SK-N-MC (cell line): ENCODE data around the gene COL27A1.
"Not testable (repeated sequence)": the region's sequence is repeated elsewhere in the genome, so short reads cannot be mapped to it uniquely, and the experiment has no call there.

Source experiments
- DNase-seq: peaks from one replicate; pipeline ENCODE4 v3.0.0-alpha.2; 2011; ENCODE audit warnings: low read depth, low spot score
- H3K27ac ChIP-seq: fragments of 200-600 bp; sonication (generic); 2 replicates; pipeline ENCODE4 v1.5.1; 2016; ENCODE audit warnings: mixed run types
- H3K36me3 ChIP-seq: fragments of 200-600 bp; sonication (generic); 2 replicates; pipeline ENCODE4 v1.6.1; 2017; ENCODE audit warnings: antibody characterized with exemption, low read length, mixed read lengths; ENCODE audit not compliant: insufficient read depth
- H3K4me3 ChIP-seq: fragments of 200-600 bp; sonication (generic); 2 replicates; pipeline ENCODE4 v1.5.1; 2016
- H3K9ac ChIP-seq: fragments of 200-600 bp; sonication (generic); 2 replicates; pipeline ENCODE4 v1.8.0; 2017; ENCODE audit warnings: mixed run types, mixed read lengths; ENCODE audit not compliant: insufficient read length
- H3K9me3 ChIP-seq: fragments of 200-600 bp; sonication (generic); 2 replicates; pipeline ENCODE4 v1.6.1; 2017; ENCODE audit warnings: low read depth, mild to moderate bottlenecking, antibody characterized with exemption, low read length, moderate library complexity, mixed read lengths
- EZH2 ChIP-seq: fragments of 200-600 bp; sonication (generic); IDR thresholded peaks from one replicate; pipeline ENCODE4 v1.6.1; 2017; ENCODE audit warnings: antibody characterized with exemption
- FOXP2 ChIP-seq: optimal IDR thresholded peaks from 2 replicates; pipeline ENCODE3; 2011; ENCODE audit warnings: mild to moderate bottlenecking, moderate library complexity; ENCODE audit not compliant: insufficient read depth; ENCODE audit errors: extremely low read length, control extremely low read depth
- POLR2AphosphoS5 ChIP-seq: IDR thresholded peaks from 2 replicates; pipeline ENCODE4 v1.6.1; 2012; ENCODE audit warnings: mild to moderate bottlenecking, low read depth, low read length, borderline replicate concordance

Gene COL27A1

DNA sequence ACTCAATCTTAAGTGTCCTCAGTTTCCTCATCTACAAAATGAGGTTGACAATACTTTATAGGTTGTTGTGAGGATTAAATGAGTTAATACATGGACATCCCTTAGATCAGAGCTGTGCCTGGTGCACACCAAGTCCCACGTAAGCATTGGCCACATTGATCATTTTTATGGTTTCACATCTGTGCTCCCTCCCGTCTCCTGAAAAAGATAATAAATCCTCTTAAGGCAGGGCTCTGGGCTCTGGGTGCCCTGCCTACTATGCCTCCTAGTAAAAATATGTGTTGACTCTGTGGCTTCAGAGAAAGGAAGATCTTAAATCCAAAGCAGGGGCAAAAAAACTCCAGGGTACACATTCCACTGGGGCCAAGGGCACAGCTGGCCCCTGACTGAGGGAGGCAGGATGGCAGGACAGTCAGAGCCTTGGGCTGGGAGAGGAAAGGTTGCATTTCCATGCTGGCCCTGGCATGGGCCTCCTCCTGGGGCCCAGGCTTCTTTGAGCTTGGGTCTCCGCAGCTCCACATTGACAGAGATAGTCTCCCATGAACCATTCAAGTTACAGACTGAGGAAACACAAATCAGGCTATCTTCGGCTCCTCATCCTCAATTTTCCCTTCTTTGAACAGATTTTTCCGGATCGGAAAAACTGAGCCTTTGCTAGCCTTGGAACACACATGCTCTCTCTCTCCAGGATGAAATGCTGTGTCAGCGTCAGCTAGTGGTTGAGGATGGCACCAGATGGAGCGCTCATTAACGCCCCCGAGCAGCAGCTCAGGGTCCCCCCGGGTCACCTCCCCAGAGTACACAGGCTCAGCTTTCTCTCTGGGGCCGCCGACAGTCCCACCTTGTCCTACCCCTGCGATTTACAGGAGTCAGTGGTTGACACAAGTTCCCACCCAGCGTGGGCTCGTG, 33.9 kb upstream of the COL27A1 start:
- Histone ChIP-seq H3K9me3 (no peaks in the 10 kb centered on the region), H3K9ac (peak overlapping the region; percentile 12), H3K36me3 (no peaks in the 10 kb centered on the region), H3K4me3 (no peak overlapping the region), H3K27ac (no peak overlapping the region)
- TF ChIP-seq EZH2 (no peak), POLR2AphosphoS5 (no peak), FOXP2 (no peak)
- no peak for DNase-seq

DNA sequence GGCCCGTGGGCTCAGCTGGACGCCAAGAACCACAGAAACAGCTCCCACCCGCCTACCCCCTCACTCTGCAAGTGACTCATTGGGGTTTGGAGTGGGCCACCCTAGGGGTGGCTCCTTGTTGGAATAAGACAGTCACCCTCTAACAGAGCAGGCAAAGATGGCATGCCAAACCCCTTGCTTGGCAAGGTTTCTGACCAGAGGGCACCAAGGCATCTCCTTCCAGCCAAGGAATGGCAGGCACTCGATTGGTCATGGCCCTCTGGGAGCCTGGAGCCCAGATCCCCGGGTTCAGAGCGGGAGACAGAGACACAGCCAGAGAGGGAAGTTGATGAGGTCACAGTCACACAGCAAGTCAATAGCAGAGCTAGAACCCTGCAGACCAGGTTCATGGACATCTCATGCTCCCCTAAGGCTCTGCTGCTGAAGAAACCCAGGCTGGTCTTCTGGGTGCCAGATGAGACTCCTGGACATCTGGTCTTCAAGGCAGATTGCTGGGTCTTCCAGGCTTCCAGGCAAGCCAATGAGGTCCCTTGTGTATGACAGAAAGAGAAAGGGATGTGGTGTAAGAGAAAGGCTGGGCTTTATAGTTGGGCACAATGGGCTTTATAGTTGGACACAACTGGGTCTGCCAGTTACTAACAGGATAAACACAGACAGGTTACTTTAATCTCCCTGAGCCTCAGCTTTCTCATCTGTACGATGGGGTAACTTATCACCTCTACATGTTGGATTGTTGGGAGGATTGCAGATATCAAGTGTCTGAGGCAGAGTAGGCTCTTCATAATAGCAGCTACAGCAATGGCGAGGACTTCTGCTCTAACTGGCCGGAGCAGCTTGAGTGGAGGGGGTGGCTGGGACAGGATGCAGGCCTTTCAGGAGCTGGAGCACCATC, 33.0 kb upstream of the COL27A1 start:
- no peak overlapping the region for H3K9ac ChIP-seq
- H3K36me3 ChIP-seq: no peaks in the 10 kb centered on the region
- DNase-seq: no peak
- no peak overlapping the region for H3K4me3 ChIP-seq
- H3K27ac ChIP-seq: no peak overlapping the region
- TF ChIP-seq EZH2: no peak
- TF ChIP-seq FOXP2: no peak
- no peak for TF ChIP-seq POLR2AphosphoS5
- no peaks in the 10 kb centered on the region for H3K9me3 ChIP-seq

GRCh38 chr9:114123031-114123977, 32.0 kb upstream of the COL27A1 start:
- no peak overlapping the region for H3K9ac ChIP-seq
- no peak for DNase-seq
- H3K9me3 ChIP-seq: no peaks in the 10 kb centered on the region
- no peak for TF ChIP-seq FOXP2
- TF ChIP-seq POLR2AphosphoS5: no peak
- TF ChIP-seq EZH2: no peak
- H3K27ac ChIP-seq: no peak overlapping the region
- no peak overlapping the region for H3K4me3 ChIP-seq
- H3K36me3 ChIP-seq: no peaks in the 10 kb centered on the region

- H3K27ac ChIP-seq: no peak overlapping the region
- no peak for DNase-seq
- no peak overlapping the region for H3K9ac ChIP-seq
These were observed 31.2 kb upstream of the COL27A1 start for GRCh38 chr9:114124138-114124537.

DNA sequence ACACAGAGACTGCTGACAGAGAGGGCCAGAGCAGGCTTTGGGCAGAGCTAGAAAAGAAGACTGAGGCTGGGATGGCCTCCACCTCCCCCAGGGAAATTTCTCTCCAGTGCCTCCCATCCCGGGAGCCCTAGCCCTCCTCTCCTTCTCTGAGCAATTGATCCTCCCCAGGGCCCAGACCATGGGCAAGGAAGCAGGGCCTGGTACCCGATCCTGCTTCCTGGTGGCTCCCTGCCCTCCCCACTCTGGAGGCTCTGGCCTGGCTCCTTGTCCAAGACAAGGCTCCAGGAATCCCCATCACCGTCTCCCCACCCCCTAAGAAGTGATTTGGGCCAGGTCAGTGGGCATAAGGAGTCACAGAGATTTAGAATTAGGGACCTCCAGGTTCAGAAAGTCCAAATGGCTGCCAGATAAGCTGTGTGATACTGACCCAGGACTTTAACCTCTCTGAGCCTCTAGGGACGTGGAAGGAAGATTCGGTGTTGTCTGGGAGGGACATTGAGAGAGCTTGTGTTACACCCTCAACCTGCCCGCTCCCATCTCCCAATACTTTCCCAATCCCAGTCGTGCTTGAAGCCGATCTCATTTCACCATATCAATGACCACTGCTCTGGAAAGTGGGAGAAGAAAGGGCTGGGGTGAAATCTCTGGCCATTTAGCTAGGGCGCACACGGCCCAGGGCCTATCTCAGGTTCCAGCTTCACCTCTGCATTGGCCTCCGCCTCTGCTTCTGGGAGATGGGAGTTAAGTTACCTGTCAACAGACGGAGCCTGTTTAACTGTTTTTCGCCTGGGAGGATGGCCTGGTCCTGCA, 30.5 kb upstream of the COL27A1 start:
- H3K27ac ChIP-seq: no peak overlapping the region
- no peaks in the 10 kb centered on the region for H3K9me3 ChIP-seq
- no peaks in the 10 kb centered on the region for H3K36me3 ChIP-seq
- no peak overlapping the region for H3K4me3 ChIP-seq
- DNase-seq: no peak
- H3K9ac ChIP-seq: no peak overlapping the region
- TF ChIP-seq EZH2 (no peak), FOXP2 (no peak), POLR2AphosphoS5 (no peak)

More at GRCh38 chr9:114124138-114124537, 31.2 kb upstream of the COL27A1 start:
- no peaks in the 10 kb centered on the region for H3K9me3 ChIP-seq
- H3K36me3 ChIP-seq: no peaks in the 10 kb centered on the region
- TF ChIP-seq FOXP2: no peak
- TF ChIP-seq POLR2AphosphoS5: no peak
- TF ChIP-seq EZH2: no peak
- no peak overlapping the region for H3K4me3 ChIP-seq

DNA sequence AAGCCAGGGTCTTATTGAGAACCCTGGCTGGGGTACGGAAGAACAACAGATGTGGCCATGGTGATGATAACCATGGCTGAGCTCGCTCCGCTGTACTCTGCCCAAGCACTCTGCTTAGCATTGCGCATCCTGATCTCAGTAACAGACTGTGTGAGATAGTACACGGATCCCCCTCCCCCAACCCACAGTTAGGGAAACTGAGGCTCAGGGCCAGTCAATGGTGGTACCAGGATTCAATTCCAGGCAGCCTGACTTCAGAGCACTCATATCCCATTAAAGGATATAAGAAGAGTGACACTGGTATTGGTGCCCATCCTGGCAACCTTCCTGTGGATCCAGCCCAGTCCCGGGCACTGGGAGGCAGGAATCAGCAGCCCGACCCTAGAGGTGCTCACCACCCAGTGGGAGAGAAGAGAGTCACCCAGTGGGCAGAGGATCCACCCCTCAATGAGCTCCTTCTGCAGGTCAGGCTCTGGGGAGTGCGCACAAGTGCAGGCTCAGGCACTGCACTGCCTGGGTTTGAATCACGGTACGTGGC, 29.8 kb upstream of the COL27A1 start:
- no peak overlapping the region for H3K9ac ChIP-seq
- no peak for DNase-seq
- no peaks in the 10 kb centered on the region for H3K36me3 ChIP-seq
- H3K4me3 ChIP-seq: no peak overlapping the region
- no peak overlapping the region for H3K27ac ChIP-seq
- no peaks in the 10 kb centered on the region for H3K9me3 ChIP-seq
- TF ChIP-seq EZH2: no peak
- no peak for TF ChIP-seq FOXP2
- no peak for TF ChIP-seq POLR2AphosphoS5

- no peak overlapping the region for H3K27ac ChIP-seq
- H3K4me3 ChIP-seq: no peak overlapping the region
- no peak for DNase-seq
- H3K36me3 ChIP-seq: no peaks in the 10 kb centered on the region
- no peak overlapping the region for H3K9ac ChIP-seq
- TF ChIP-seq FOXP2: no peak
- TF ChIP-seq EZH2: no peak
- no peak for TF ChIP-seq POLR2AphosphoS5
- H3K9me3 ChIP-seq: no peaks in the 10 kb centered on the region
These were observed 28.9 kb upstream of the COL27A1 start for GRCh38 chr9:114126247-114127060.

DNA sequence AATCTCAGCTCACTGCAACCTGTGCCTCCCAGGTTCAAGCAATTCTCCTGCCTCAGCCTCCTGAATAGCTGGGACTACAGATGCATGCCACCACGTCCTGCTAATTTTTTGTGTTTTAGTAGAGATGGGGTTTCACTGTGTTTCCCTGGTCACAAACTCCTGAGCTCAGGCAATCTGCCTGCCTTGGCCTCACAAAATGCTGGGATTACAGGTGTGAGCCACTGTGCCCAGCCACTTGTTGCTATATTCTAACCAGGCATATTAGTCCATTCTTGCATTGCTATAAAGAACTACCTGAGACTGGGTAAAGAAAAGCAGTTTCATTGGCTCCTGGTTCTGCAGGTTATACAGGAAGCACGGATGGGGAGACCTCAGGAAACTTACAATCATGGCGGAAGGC, 26.6 kb upstream of the COL27A1 start:
- H3K36me3 ChIP-seq, H3K9me3 ChIP-seq, H3K27ac ChIP-seq, H3K4me3 ChIP-seq, H3K9ac ChIP-seq, DNase-seq: not testable (repeated sequence)
